ENCODE data around the gene SPANXN3. TPM values are rescaled to one million over a fixed set of nuclear protein-coding genes. Genes with fewer than 3 reads are reported as not detected.
"Not testable (repeated sequence)": the region's sequence is repeated elsewhere in the genome, so short reads cannot be mapped to it uniquely, and the experiment has no call there.

SPANXN3 gene, protein sequence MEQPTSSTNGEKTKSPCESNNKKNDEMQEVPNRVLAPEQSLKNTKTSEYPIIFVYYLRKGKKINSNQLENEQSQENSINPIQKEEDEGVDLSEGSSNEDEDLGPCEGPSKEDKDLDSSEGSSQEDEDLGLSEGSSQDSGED
- not detected for polyA plus RNA-seq (ENCODE audit: insufficient read length)

DNA sequence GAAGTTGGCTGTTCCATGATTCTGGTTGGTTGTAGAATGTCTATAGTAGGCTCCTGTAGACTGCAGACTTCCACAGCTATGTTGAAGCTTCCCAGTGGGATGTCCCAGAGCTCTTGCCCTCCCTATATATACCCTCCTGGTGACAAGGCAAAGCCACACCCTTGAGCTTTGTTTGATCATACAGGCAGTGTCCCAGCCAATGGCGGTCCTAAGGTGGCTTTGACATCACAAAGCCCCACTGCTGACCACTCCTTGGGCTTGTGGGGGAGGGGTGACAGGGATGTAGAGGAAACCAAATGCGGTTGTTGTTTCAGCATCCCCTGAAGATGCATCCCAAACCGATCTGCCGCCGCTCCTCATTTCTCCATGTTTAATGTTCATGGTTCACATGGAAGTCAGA, at the start of gene SPANXN3:
SPANXN3 (minus strand) TSS at position 101 of the 400 bp plus-strand sequence; CDS start at position 17, 84 bp downstream.
- not testable (repeated sequence) for DNase-seq (ENCODE audit: low read depth)

DNA sequence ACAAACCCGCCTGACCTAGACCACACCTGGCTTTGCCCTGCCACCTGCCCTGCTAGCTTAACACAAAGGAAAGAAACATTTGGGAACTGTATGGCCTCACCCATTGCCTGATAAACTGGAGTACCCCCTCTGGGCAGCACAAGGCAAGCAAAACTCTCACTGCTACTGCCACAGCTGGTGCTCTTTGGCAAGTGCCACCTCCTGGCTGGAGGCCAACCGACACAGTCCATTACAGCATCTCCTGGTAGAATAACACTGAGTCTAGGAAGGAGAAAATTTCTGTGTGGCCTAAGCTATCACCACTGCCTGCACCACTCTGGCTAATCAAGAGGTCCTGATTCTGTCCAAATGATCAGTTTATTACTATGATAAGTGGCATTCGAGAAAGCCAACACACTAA, 18.9 kb upstream of the SPANXN3 start:
- DNase-seq (ENCODE audit: low read depth) = no peak

DNA sequence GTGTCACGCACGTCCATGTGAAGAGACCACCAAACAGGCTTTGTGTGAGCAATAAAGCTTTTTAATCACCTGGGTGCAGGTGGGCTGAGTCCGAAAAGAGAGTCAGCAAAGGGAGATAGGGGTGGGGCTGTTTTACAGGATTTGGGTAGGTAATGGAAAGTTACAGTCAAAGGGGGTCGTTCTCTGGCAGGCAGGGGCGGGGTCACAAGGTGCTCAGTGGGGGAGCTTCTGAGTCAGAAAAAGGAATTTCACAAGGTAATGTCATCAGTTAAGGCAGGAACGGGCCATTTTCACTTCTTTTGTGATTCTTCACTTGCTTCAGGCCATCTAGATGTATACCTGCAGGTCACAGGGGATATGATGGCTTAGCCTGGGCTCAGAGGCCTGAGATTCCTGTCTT, 15.1 kb downstream of the SPANXN3 start:
- DNase-seq (ENCODE audit: low read depth) = not testable (repeated sequence)

DNA sequence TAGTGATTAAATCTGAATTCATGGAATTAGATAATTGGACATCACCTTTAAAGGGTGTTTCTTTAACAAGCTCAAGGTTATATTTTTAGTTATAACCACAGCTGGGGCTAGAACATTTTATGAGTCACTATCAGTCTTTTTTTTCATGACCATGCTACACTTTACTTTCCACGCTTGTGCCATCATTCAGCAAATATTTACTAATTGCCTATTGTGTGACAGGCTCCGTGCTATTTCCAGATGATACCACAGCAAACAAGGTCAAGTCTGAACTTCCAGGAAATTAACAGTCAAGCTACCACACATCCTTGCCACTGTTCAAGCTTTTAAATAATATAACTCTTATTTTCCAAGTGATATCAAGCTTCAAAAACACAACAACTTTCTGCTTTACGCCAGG, 16.5 kb downstream of the SPANXN3 start:
- no peak for DNase-seq (ENCODE audit: low read depth)

DNA sequence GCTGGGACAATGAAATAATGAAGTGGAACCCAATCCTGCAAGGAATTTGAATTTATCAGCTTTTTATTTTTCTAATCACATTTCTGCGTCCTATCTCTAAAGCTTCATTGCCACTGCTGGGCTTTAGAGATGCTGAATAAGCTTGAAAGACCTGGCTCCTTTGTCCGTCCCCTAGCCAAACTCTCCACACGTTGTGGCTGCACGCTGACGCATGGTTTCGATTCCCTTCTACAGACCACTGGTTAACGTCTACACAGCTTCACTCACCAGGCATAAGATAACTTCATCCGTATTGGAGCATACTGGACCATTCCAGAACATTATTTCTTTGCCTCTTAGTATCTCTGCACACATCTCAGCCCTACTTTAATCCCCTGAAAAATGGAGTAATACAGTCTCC, 31.2 kb downstream of the SPANXN3 start:
- DNase-seq (ENCODE audit: low read depth) = no peak

DNA sequence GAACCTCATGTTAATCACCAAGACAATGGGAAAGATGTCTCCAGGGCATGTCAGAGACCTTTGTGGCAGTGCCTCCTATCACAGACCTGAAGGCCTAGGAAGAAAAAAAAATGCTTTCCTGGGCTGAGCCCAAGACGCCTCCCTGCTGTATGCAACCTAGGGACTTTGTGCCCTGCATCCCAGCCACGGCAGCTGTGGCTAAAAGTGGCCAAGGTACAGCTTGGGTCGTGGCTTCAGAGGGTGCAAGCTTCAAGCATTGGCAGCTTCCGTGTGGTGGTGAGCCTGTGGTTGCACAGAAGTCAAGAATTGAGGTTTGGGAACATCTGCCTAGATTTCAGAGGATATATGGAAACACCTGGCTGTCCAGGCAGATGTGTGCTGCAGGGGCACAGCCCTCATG, 40.5 kb downstream of the SPANXN3 start:
- no peak for DNase-seq (ENCODE audit: low read depth)

DNA sequence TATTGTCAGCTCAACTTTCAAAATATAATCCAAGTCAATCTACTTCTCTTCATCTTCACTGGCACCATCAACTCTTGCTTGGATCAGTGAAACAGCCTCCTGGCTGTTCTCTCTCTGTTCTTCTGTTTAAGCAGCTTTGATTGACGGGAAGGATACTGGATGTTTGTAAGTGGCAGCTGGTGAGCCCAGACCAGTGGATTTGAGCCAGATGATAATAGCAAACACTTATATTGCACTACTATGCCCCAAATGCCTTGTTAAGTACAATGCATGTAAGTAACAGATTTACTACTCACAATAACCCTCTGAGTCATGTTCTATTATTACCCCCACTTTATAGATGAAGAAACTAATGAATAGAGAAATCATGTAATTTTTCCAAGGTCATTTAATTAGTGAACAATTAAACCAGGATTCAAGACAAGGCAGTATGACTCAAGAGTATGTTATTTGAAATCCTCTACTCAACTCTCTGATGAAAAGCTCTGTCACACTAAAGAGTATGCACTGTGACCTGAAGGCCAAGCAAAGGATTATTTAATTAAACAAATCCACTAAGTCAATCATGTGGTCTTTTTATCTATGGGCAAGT, 44.8 kb downstream of the SPANXN3 start:
- DNase-seq (ENCODE audit: low read depth) = no peak

DNA sequence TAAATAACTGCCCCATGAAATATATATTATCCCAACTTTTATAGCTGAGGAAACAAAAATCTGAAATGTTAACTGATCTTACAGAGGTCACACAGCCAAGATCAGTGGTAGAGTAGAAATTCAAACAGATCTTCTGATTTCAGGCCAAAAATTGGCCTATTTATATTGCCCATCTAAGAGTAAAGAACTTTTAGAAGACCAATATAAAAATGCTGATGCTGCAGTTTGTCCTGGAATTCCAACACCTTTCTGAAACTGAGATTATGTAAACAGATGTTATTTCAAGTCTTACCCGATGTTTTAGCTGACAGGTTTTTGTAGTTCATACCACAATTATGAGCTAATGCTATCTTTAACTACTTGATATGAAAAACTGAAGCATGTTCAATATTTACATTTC, 51.1 kb downstream of the SPANXN3 start:
- DNase-seq (ENCODE audit: low read depth) = no peak

DNA sequence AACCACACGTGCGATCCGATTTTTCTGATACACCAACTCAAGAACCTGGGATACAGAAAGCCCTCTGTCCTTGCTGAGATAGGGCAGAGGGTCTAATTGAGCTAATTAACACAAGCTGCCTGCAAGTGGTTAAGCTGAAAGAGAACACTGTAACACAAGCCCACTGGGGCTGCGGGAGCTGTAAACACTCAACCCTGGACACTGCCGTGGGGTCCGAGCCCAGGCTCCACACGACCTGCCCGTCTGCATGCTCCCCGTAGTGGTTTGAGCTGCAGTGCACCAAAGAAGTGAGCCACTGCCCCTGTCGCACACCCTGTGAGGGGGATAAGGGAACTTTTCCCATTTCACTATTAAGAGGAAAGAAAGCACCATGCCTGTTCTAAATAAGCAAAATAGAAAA, 54.6 kb downstream of the SPANXN3 start:
- no peak for DNase-seq (ENCODE audit: low read depth)

DNA sequence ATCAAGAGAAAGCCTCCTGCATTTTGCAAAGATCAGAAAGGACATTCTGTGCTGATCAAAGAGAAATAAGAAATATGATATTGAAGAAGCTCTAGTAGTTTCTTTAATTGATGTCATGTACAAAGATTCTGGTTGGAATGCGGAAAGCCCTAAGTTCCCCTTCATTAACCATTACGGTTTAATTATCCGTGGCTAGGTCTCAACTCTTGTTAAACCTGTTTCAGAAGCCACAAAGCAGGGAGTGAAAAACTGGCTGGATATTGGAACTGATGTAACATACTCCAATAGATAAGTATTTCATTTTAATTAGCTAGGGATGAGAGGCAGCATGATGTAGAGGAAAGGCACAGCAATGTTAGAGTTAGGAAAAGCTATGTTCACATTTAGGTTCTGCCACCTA, 55.7 kb downstream of the SPANXN3 start:
- no peak for DNase-seq (ENCODE audit: low read depth)

Other genes starting within 250 kb of the SPANXN3 start
- 5.2 TPM for gene SLITRK4, start 118.6 kb upstream of the SPANXN3 start, polyA plus RNA-seq (ENCODE audit: insufficient read length)
- gene SPANXN2, start 203.3 kb upstream of the SPANXN3 start, polyA plus RNA-seq (ENCODE audit: insufficient read length) = not detected